Rectal smooth muscle tissue (tissue), 1 donor: ENCODE measurements around the gene MMP28.

Source experiments
- H3K27ac ChIP-seq: one replicate; pipeline ENCODE4 v1.7.0; 2013; ENCODE audit warnings: low read depth, low read length, inconsistent platforms
- H3K27me3 ChIP-seq: one replicate; pipeline ENCODE4 v1.7.0; 2013; ENCODE audit warnings: low read length; ENCODE audit not compliant: control insufficient read depth, insufficient read depth
- H3K36me3 ChIP-seq: one replicate; pipeline ENCODE4 v1.7.0; 2013; ENCODE audit warnings: low read length; ENCODE audit not compliant: control insufficient read depth, insufficient read depth
- H3K4me1 ChIP-seq: one replicate; pipeline ENCODE4 v1.7.0; 2013; ENCODE audit warnings: low read length; ENCODE audit not compliant: control insufficient read depth, insufficient read depth
- H3K4me3 ChIP-seq: one replicate; pipeline ENCODE4 v1.7.0; 2013; ENCODE audit warnings: low read length
- H3K9ac ChIP-seq: one replicate; pipeline ENCODE4 v1.7.0; 2013; ENCODE audit warnings: low read length

Gene MMP28

GRCh38 chr17:35732806-35733136 lies 62.7 kb downstream of the MMP28 start:
- H3K4me3 ChIP-seq, result no peak overlapping the region
- H3K27ac ChIP-seq, result no peak overlapping the region
- no peak overlapping the region for H3K9ac ChIP-seq
- H3K4me1 ChIP-seq, result peaks cover 9% of the 10 kb centered on the region
- no peaks in the 10 kb centered on the region for H3K36me3 ChIP-seq
- no peaks in the 10 kb centered on the region for H3K27me3 ChIP-seq

GRCh38 chr17:35731917-35732805 lies 63.3 kb downstream of the MMP28 start:
- Histone ChIP-seq H3K27me3 (no peaks in the 10 kb centered on the region), H3K27ac (no peak overlapping the region), H3K4me1 (peaks cover 9% of the 10 kb centered on the region), H3K9ac (no peak overlapping the region), H3K4me3 (peak overlapping the region; percentile 53), H3K36me3 (no peaks in the 10 kb centered on the region)

GRCh38 chr17:35731239-35731916 lies 64.1 kb downstream of the MMP28 start, which contains the start of gene RASL10B:
RASL10B (plus strand) TSS chr17:35731639; CDS start chr17:35735185, 3,546 bp downstream.
- H3K4me3 ChIP-seq, result peak within 1 kb of the TSS; percentile 60
- no peak within 1 kb of the TSS for H3K9ac ChIP-seq
- no peaks in the 10 kb centered on the region for H3K36me3 ChIP-seq
- H3K27ac ChIP-seq, result no peak within 1 kb of the TSS
- no peaks in the 10 kb centered on the region for H3K27me3 ChIP-seq
- peaks cover 9% of the 10 kb centered on the region for H3K4me1 ChIP-seq

- Histone ChIP-seq H3K9ac (no peak overlapping the region), H3K4me1 (peaks cover 9% of the 10 kb centered on the region), H3K27ac (no peak overlapping the region), H3K4me3 (no peak overlapping the region), H3K27me3 (no peaks in the 10 kb centered on the region), H3K36me3 (peaks cover 5% of the 10 kb centered on the region)
These were observed 64.9 kb downstream of the MMP28 start for GRCh38 chr17:35730400-35731005.

- Histone ChIP-seq H3K27me3 (no peaks in the 10 kb centered on the region), H3K9ac (no peak overlapping the region), H3K36me3 (peaks cover 11% of the 10 kb centered on the region), H3K4me3 (no peak overlapping the region), H3K27ac (no peak overlapping the region), H3K4me1 (peaks cover 9% of the 10 kb centered on the region)
These were observed 66.0 kb downstream of the MMP28 start for GRCh38 chr17:35729405-35729833.

- Histone ChIP-seq H3K4me3 (no peak overlapping the region), H3K9ac (no peak overlapping the region), H3K27ac (no peak overlapping the region), H3K4me1 (peaks cover 9% of the 10 kb centered on the region), H3K27me3 (no peaks in the 10 kb centered on the region), H3K36me3 (peaks cover 19% of the 10 kb centered on the region)
These were observed 66.9 kb downstream of the MMP28 start for GRCh38 chr17:35728551-35728950.

GRCh38 chr17:35727635-35728034 lies 67.8 kb downstream of the MMP28 start:
- H3K27me3 ChIP-seq, result no peaks in the 10 kb centered on the region
- peaks cover 21% of the 10 kb centered on the region for H3K36me3 ChIP-seq
- H3K4me3 ChIP-seq, result no peak overlapping the region
- no peak overlapping the region for H3K27ac ChIP-seq
- H3K9ac ChIP-seq, result no peak overlapping the region
- H3K4me1 ChIP-seq, result peaks cover 9% of the 10 kb centered on the region

GRCh38 chr17:35726953-35727460 lies 68.4 kb downstream of the MMP28 start:
- Histone ChIP-seq H3K36me3 (peaks cover 21% of the 10 kb centered on the region), H3K9ac (no peak overlapping the region), H3K27ac (no peak overlapping the region)

GRCh38 chr17:35726127-35726952 lies 69.1 kb downstream of the MMP28 start:
- Histone ChIP-seq H3K4me1 (peaks cover 9% of the 10 kb centered on the region), H3K9ac (no peak overlapping the region), H3K27me3 (no peaks in the 10 kb centered on the region), H3K27ac (no peak overlapping the region), H3K36me3 (peaks cover 21% of the 10 kb centered on the region), H3K4me3 (no peak overlapping the region)

More at GRCh38 chr17:35726953-35727460, 68.4 kb downstream of the MMP28 start:
- peaks cover 9% of the 10 kb centered on the region for H3K4me1 ChIP-seq
- no peak overlapping the region for H3K4me3 ChIP-seq
- H3K27me3 ChIP-seq, result no peaks in the 10 kb centered on the region

- Histone ChIP-seq H3K27ac (no peak overlapping the region), H3K9ac (no peak overlapping the region), H3K4me1 (peaks cover 3% of the 10 kb centered on the region), H3K4me3 (no peak overlapping the region), H3K36me3 (peaks cover 21% of the 10 kb centered on the region), H3K27me3 (no peaks in the 10 kb centered on the region)
These were observed 69.7 kb downstream of the MMP28 start for GRCh38 chr17:35725802-35726126.

GRCh38 chr17:35725058-35725457 lies 70.4 kb downstream of the MMP28 start:
- Histone ChIP-seq H3K4me1 (no peaks in the 10 kb centered on the region), H3K27me3 (no peaks in the 10 kb centered on the region), H3K36me3 (peaks cover 21% of the 10 kb centered on the region), H3K4me3 (no peak overlapping the region), H3K9ac (no peak overlapping the region), H3K27ac (no peak overlapping the region)

GRCh38 chr17:35723735-35724134 lies 71.7 kb downstream of the MMP28 start:
- no peak overlapping the region for H3K4me3 ChIP-seq
- peaks cover 21% of the 10 kb centered on the region for H3K36me3 ChIP-seq
- H3K4me1 ChIP-seq, result no peaks in the 10 kb centered on the region
- no peak overlapping the region for H3K9ac ChIP-seq
- no peak overlapping the region for H3K27ac ChIP-seq
- no peaks in the 10 kb centered on the region for H3K27me3 ChIP-seq
